Panc1 (cell line): ENCODE data around the gene KIRREL3. TPM values are rescaled to one million over a fixed set of nuclear protein-coding genes. Genes with fewer than 3 reads are reported as not detected.

Experiments used
- ATAC-seq: fragments of 200-7000 bp; cut with Tn5 transposase; 2 replicates; pipeline ENCODE4 v1.9.1; 2020; ENCODE audit warnings: mild to moderate bottlenecking, moderate library complexity
- BruUV-seq: library from RNA; stranded (reverse); fragments of 400-500 nt; replicated peaks from 2 replicates; lab custom pipeline; 2021; lab: Mats Ljungman, UMichigan
- CTCF ChIA-PET: fragments of 300-600 bp; sonication (Branson Sonifier 250); formaldehyde crosslinking; loops from one replicate; lab custom pipeline; 2022; ENCODE audit warnings: antibody characterized with exemption; lab: Charles Lee
- POLR2A ChIA-PET: fragments of 300-600 bp; sonication (Branson Sonifier 250); formaldehyde crosslinking; loops from one replicate; lab custom pipeline; 2022; ENCODE audit warnings: antibody characterized with exemption; lab: Charles Lee
- DNase-seq: peaks from one replicate; pipeline ENCODE4 v3.0.0-alpha.2; 2010; ENCODE audit warnings: low read depth, low spot score
- H3K27ac ChIP-seq: 2 replicates; pipeline ENCODE4 v1.5.1; 2011; ENCODE audit warnings: mild to moderate bottlenecking, low read length, inconsistent platforms
- H3K27me3 ChIP-seq: fragments of 200-500 bp; sonication (Bioruptor generic); 2 replicates; pipeline ENCODE4 v1.6.0; 2014; ENCODE audit warnings: low read length, inconsistent platforms; ENCODE audit not compliant: control insufficient read depth, insufficient read depth
- H3K36me3 ChIP-seq: fragments of 200-500 bp; sonication (Bioruptor generic); 2 replicates; pipeline ENCODE4 v1.5.1; 2014; ENCODE audit warnings: inconsistent platforms, mild to moderate bottlenecking, low read length, moderate library complexity; ENCODE audit not compliant: control insufficient read depth, insufficient read depth
- H3K4me1 ChIP-seq: 2 replicates; pipeline ENCODE4 v1.5.1; 2011; ENCODE audit warnings: inconsistent platforms, mild to moderate bottlenecking, low read length, moderate library complexity; ENCODE audit not compliant: control insufficient read depth, insufficient read depth
- H3K4me3 ChIP-seq, 2 experiments: 2 replicates each; pipeline ENCODE4 v1.5.1; 2011 to 2012; ENCODE audit warnings: low read depth in 2 of 2, low read length in 2 of 2, mild to moderate bottlenecking in 2 of 2, inconsistent platforms in 1 of 2, moderate library complexity in 1 of 2
- H3K9me3 ChIP-seq: fragments of 200-500 bp; sonication (Bioruptor generic); 2 replicates; pipeline ENCODE4 v1.5.1; 2014; ENCODE audit warnings: low read depth, mild to moderate bottlenecking, inconsistent platforms, low read length, moderate library complexity; ENCODE audit not compliant: control insufficient read depth, insufficient read depth
- POLR2AphosphoS5 ChIP-seq: IDR thresholded peaks from 2 replicates; pipeline ENCODE4 v1.6.1; 2012; ENCODE audit warnings: mild to moderate bottlenecking, low read depth, low read length, moderate library complexity
- SIN3A ChIP-seq: IDR thresholded peaks from 2 replicates; pipeline ENCODE4 v1.6.1; 2012; ENCODE audit warnings: low read depth, mild to moderate bottlenecking, low read length, moderate library complexity, borderline replicate concordance; ENCODE audit not compliant: insufficient read depth
- TCF7L2 ChIP-seq: IDR thresholded peaks from 2 replicates; pipeline ENCODE4 v1.6.1; 2011; ENCODE audit warnings: mild to moderate bottlenecking, low read depth, low read length, inconsistent platforms
- in situ Hi-C: cut with HindIII; loops from 2 replicates; pipeline ENCODE4 v1.10.0; 2016; ENCODE audit warnings: low sequenced_read_pairs, low pct_unique_long_range_greater_than_20kb
- intact Hi-C: fragments of 100-400 bp; cut with micrococcal nuclease; formaldehyde crosslinking; loops from one replicate; pipeline ENCODE4 v1.10.0; 2022; ENCODE audit not compliant: unreplicated experiment
- total RNA-seq: library from RNA; stranded (reverse); gene quantifications from one replicate; pipeline ENCODE4 v1.2.1, GENCODE V29; 2021; ENCODE audit not compliant: unreplicated experiment
- TF ChIP-seq, protein P1 (sequence below): fragments of 450-650 bp; IDR thresholded peaks from 2 replicates; pipeline ENCODE4 v1.5.1; 2017; ENCODE audit warnings: mild to moderate bottlenecking
- TF ChIP-seq, protein P2 (sequence below), 2 experiments: IDR thresholded peaks; 2 replicates each; pipeline ENCODE4 v1.6.1; 2011 to 2012; ENCODE audit warnings: low read depth in 2 of 2, control low read depth in 1 of 2, low read length in 1 of 2, mild to moderate bottlenecking in 1 of 2, moderate library complexity in 1 of 2; ENCODE audit not compliant: insufficient read depth in 1 of 2

The KIRREL3 gene
- total RNA-seq, 1 experiment from 2014 or later, result 0.36 TPM

GRCh38 chr11:126898802-126899201 is 101.8 kb downstream of the KIRREL3 start:
- no peaks in the 10 kb centered on the region for H3K9me3 ChIP-seq
- H3K36me3 ChIP-seq, result no peaks in the 10 kb centered on the region
- no peak overlapping the region for H3K4me3 ChIP-seq
- no TSS peak for BruUV-seq
- H3K27ac ChIP-seq, result no peak overlapping the region
- CTCF ChIA-PET, result no interaction called here
- H3K27me3 ChIP-seq, result peaks cover 2% of the 10 kb centered on the region; the same call in 1 of the 2 replicates
- POLR2A ChIA-PET, result no interaction called here
- TF ChIP-seq TCF7L2 (no peak), POLR2AphosphoS5 (no peak), SIN3A (no peak)
- TF ChIP-seq, protein P1, sequence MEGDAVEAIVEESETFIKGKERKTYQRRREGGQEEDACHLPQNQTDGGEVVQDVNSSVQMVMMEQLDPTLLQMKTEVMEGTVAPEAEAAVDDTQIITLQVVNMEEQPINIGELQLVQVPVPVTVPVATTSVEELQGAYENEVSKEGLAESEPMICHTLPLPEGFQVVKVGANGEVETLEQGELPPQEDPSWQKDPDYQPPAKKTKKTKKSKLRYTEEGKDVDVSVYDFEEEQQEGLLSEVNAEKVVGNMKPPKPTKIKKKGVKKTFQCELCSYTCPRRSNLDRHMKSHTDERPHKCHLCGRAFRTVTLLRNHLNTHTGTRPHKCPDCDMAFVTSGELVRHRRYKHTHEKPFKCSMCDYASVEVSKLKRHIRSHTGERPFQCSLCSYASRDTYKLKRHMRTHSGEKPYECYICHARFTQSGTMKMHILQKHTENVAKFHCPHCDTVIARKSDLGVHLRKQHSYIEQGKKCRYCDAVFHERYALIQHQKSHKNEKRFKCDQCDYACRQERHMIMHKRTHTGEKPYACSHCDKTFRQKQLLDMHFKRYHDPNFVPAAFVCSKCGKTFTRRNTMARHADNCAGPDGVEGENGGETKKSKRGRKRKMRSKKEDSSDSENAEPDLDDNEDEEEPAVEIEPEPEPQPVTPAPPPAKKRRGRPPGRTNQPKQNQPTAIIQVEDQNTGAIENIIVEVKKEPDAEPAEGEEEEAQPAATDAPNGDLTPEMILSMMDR, result no peak
- TF ChIP-seq, protein P2, sequence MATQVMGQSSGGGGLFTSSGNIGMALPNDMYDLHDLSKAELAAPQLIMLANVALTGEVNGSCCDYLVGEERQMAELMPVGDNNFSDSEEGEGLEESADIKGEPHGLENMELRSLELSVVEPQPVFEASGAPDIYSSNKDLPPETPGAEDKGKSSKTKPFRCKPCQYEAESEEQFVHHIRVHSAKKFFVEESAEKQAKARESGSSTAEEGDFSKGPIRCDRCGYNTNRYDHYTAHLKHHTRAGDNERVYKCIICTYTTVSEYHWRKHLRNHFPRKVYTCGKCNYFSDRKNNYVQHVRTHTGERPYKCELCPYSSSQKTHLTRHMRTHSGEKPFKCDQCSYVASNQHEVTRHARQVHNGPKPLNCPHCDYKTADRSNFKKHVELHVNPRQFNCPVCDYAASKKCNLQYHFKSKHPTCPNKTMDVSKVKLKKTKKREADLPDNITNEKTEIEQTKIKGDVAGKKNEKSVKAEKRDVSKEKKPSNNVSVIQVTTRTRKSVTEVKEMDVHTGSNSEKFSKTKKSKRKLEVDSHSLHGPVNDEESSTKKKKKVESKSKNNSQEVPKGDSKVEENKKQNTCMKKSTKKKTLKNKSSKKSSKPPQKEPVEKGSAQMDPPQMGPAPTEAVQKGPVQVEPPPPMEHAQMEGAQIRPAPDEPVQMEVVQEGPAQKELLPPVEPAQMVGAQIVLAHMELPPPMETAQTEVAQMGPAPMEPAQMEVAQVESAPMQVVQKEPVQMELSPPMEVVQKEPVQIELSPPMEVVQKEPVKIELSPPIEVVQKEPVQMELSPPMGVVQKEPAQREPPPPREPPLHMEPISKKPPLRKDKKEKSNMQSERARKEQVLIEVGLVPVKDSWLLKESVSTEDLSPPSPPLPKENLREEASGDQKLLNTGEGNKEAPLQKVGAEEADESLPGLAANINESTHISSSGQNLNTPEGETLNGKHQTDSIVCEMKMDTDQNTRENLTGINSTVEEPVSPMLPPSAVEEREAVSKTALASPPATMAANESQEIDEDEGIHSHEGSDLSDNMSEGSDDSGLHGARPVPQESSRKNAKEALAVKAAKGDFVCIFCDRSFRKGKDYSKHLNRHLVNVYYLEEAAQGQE (IDR thresholded peaks at IDR 0.05; ENCODE audit: insufficient read depth in 1 of 2, low read depth in 2 of 2, low read length in 1 of 2), result no peak
- intact Hi-C loops (no loop called here), in situ Hi-C loops (no loop called here)
- no peak for DNase-seq
- no peaks in the 10 kb centered on the region for H3K4me1 ChIP-seq
- no peak for ATAC-seq

- POLR2A ChIA-PET, result no interaction called here
- intact Hi-C loops, result no loop called here
- Histone ChIP-seq H3K27me3 (no peaks in the 10 kb centered on the region), H3K9me3 (no peaks in the 10 kb centered on the region), H3K4me1 (no peaks in the 10 kb centered on the region), H3K4me3 (no peak overlapping the region), H3K27ac (no peak overlapping the region), H3K36me3 (no peaks in the 10 kb centered on the region)
- DNase-seq (no peak), ATAC-seq (no peak)
- CTCF ChIA-PET, result no interaction called here
- no TSS peak for BruUV-seq
- in situ Hi-C loops, result no loop called here
- TF ChIP-seq TCF7L2 (no peak), SIN3A (no peak), POLR2AphosphoS5 (no peak)
- TF ChIP-seq, protein P2 (IDR thresholded peaks at IDR 0.05; ENCODE audit: insufficient read depth in 1 of 2, low read depth in 2 of 2, low read length in 1 of 2), result no peak
- TF ChIP-seq, protein P1, result no peak
These were observed 103.1 kb downstream of the KIRREL3 start for GRCh38 chr11:126897430-126897829.
